ENCODE results near the gene AKR1B1.

AKR1B1 gene

DNA sequence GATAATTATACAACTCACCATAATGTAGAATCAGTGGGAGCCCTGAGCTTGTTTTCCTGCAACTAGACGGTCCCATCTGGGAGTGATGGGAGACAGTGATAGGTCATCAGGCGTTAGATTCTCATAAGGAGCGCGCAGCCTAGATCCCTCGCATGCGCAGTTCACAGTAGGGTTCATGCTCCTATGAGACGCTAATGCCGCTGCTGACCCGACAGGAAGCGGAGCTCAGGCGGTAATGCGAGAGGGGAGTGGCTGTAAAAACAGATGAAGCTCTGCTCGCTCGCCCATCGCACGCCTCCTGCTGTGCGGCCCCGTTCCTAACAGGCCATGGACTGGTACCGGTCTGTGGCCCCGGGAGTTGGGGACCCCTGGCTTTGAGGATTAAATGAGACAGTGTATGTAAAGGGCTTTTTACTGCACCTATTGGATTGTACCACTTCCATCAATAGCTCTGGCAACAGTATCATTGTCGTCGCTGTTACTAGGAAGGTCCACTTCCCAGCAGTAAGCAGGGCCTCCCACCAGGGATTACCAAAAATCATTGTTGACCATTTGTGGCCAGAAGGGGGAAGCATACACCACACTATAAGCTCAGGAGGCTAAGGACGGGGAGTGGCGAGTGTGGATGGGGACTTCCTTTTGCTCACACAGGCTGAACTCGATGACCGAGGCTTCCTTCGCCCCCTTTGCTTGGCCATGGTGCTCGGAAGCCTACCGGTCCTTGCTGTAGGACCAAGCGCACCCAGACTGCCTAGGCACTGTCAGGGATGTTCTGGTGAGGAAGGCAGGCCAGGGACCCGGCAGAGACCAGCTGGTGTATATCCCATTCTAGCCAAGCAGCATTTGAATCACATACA is 26.4 kb downstream of the AKR1B1 start:
- no peaks in the 10 kb centered on the region for H3K36me3 Mint-ChIP-seq (ENCODE audit: low read depth)
- intact Hi-C loops (cut with micrococcal nuclease): loop anchor here (1.0 to 10.0 kb wide), 3 partner anchors 81 to 174 kb away; partner anchors contain the start of gene AKR1B15
- H3K9me3 Mint-ChIP-seq: no peaks in the 10 kb centered on the region

DNA sequence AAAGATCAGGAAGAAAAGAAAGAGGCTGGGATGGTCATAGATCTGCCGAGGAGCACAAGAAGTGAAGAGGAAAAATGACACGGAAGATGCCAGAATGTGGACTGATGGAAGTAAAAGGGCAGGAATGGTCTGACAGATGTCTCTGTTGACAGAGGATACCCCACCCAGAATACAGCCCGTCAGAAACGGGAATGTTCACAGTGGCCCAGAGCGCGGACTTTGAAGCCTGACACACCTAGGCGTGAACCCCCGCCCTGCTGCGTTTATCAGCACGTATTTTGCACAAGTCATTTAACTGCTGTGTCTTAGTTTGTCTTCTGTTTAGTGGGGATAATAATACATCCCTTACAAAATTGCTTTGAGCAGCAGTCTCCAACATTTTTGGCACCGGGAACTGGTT is 27.1 kb downstream of the AKR1B1 start:
- no peak overlapping the region for H3K27ac Mint-ChIP-seq

More for the DNA sequence above, 26.4 kb downstream of the AKR1B1 start:
- Mint-ChIP-seq H3K27me3 (peaks cover 2% of the 10 kb centered on the region), H3K4me1 (ENCODE audit: low read depth) (peaks cover 27% of the 10 kb centered on the region), H3K4me3 (peak overlapping the region; percentile 70), H3K27ac (peak overlapping the region; percentile 87)

DNA sequence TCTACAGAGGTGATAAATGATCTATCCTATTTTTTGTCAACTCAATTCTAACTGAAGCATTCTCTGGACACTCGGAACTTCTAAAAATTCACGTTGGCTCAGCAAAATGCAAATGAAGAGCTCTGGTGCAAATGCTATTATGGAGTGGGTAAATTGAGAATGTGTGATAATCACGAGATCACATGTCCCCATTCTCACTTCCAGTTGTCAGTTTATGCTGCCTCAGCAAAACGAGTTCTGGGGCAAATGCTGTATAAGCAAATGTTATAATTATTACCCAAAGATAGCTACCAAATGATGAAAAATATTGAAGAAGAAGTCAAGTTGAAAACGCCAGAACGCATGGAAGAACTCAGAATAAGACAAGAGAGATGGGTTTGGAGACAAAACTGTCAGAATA is 29.4 kb downstream of the AKR1B1 start:
- Mint-ChIP-seq H3K4me1 (ENCODE audit: low read depth) (peaks cover 27% of the 10 kb centered on the region), H3K36me3 (ENCODE audit: low read depth) (no peaks in the 10 kb centered on the region), H3K27ac (no peak overlapping the region), H3K4me3 (no peak overlapping the region), H3K9me3 (no peaks in the 10 kb centered on the region), H3K27me3 (peaks cover 2% of the 10 kb centered on the region)
- intact Hi-C loops (cut with micrococcal nuclease): no loop called here

More for the DNA sequence above, 27.1 kb downstream of the AKR1B1 start:
- no peaks in the 10 kb centered on the region for H3K36me3 Mint-ChIP-seq (ENCODE audit: low read depth)
- H3K4me1 Mint-ChIP-seq (ENCODE audit: low read depth): peaks cover 27% of the 10 kb centered on the region
- H3K27me3 Mint-ChIP-seq: peaks cover 2% of the 10 kb centered on the region
- H3K9me3 Mint-ChIP-seq: no peaks in the 10 kb centered on the region
- peak overlapping the region; percentile 37 for H3K4me3 Mint-ChIP-seq
- intact Hi-C loops (cut with micrococcal nuclease): loop anchor here (1.0 to 10.0 kb wide), 3 partner anchors 81 to 174 kb away; partner anchors contain the start of gene AKR1B15

DNA sequence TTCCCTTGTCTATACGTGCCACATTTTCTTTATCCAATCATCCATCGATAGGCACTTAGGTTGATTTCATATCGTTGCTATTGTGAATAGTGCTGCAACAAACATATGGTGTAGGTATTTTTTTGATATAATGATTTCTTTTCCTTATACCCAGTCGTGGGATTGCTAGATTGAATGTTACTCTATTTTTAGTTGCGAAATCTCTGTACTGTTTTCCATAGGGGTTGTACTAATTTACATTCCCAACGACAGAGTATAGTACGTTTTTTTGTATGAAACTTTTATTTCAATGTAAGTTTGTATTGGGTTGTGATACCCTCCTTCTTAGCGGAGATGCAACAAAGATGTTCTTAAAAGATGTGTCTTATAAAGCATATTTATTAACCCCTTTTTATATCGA is 30.0 kb downstream of the AKR1B1 start:
- H3K4me1 Mint-ChIP-seq (ENCODE audit: low read depth): peaks cover 27% of the 10 kb centered on the region
- intact Hi-C loops (cut with micrococcal nuclease): no loop called here

DNA sequence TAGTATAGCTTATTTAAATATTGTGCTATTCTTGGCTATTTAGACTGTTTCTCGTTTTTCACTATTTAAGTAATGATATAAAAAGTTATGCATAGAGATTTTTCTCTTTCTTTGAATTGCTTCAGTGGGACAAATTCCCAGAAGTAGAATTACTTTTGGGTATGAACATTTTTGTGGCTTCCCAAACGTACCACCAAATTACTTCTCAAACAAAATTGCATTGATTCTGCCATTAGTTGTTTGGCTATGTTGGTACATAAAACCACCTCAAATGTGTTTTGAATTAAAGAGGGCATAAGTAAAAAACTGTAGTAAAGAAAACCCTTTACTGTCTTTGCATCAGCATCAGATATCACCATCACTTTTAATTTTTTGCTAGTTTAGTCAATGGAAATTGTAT is 31.0 kb downstream of the AKR1B1 start:
- no peak overlapping the region for H3K4me3 Mint-ChIP-seq
- no peaks in the 10 kb centered on the region for H3K9me3 Mint-ChIP-seq
- H3K27me3 Mint-ChIP-seq: peaks cover 3% of the 10 kb centered on the region

More for the DNA sequence above, 30.0 kb downstream of the AKR1B1 start:
- no peak overlapping the region for H3K4me3 Mint-ChIP-seq
- peaks cover 2% of the 10 kb centered on the region for H3K27me3 Mint-ChIP-seq
- no peaks in the 10 kb centered on the region for H3K9me3 Mint-ChIP-seq
- no peaks in the 10 kb centered on the region for H3K36me3 Mint-ChIP-seq (ENCODE audit: low read depth)
- H3K27ac Mint-ChIP-seq: no peak overlapping the region

DNA sequence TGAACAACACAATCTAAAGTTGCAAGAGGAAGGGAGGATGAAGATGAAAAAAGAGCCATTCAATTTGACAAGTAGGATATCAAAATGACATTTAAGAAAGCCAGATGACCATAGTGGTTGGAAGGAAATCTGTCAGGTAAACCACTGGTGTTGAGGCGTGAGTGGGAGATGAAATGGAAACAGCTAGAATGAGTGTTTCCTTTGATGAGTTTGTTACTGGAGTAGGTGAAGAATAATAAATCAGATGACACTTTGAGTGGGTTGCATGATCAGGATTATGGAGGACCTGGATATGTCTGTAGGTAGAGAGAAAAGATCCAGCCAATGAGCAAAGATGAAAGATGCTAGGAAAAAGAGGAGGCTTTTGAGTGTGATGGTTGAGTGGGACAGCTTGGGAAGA is 33.1 kb downstream of the AKR1B1 start:
- no peaks in the 10 kb centered on the region for H3K9me3 Mint-ChIP-seq
- no peaks in the 10 kb centered on the region for H3K36me3 Mint-ChIP-seq (ENCODE audit: low read depth)
- H3K27ac Mint-ChIP-seq: no peak overlapping the region
- no peak overlapping the region for H3K4me3 Mint-ChIP-seq
- H3K27me3 Mint-ChIP-seq: peaks cover 1% of the 10 kb centered on the region
- intact Hi-C loops (cut with micrococcal nuclease): no loop called here
- H3K4me1 Mint-ChIP-seq (ENCODE audit: low read depth): peaks cover 7% of the 10 kb centered on the region

More for the DNA sequence above, 31.0 kb downstream of the AKR1B1 start:
- peaks cover 21% of the 10 kb centered on the region for H3K4me1 Mint-ChIP-seq (ENCODE audit: low read depth)
- no peak overlapping the region for H3K27ac Mint-ChIP-seq
- intact Hi-C loops (cut with micrococcal nuclease): no loop called here
- H3K36me3 Mint-ChIP-seq (ENCODE audit: low read depth): no peaks in the 10 kb centered on the region

DNA sequence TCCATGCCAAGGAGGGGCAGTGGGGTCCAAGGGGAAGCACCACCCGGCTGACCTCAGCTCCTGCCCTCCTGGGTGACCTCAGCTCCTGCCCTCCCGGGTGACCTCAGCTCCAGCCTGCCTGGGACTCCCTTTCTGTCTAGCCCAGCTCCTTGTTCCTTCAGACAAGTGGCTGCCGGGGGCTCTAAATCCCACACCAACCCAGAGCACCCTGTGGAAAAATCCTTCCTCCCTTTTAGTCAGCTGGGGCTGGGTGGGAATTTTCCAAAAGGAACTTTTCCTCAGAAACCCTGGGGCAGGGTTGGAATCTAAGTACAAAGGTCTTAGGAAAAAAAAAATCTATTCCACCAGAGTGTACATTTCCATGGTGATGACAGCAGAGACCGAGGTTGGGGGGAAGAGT is 36.3 kb downstream of the AKR1B1 start:
- Mint-ChIP-seq H3K9me3 (no peaks in the 10 kb centered on the region), H3K27me3 (peaks cover 1% of the 10 kb centered on the region), H3K27ac (no peak overlapping the region), H3K4me3 (no peak overlapping the region), H3K36me3 (ENCODE audit: low read depth) (no peaks in the 10 kb centered on the region), H3K4me1 (ENCODE audit: low read depth) (no peaks in the 10 kb centered on the region)
- intact Hi-C loops (cut with micrococcal nuclease): no loop called here

DNA sequence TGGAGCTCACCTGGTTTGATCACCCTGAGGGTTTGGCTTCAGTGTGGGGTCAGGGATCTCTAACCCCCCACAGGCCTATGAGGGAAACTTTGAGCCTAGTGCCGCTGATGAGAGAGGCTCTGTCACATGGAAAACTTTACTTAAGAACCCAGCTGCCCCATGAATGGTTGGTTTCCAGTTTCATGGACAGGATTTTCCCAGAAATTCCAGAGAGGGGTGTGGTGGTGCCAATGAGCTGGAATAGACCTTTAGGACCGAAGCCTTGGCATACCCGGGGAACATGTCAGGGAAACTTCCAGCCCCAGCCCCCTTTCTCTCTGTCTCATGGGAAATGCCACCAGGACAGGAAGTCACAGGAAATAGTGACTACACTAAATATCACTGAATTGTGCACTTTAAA is 36.9 kb downstream of the AKR1B1 start:
- H3K4me1 Mint-ChIP-seq (ENCODE audit: low read depth): no peaks in the 10 kb centered on the region
- H3K9me3 Mint-ChIP-seq: no peaks in the 10 kb centered on the region
- H3K27ac Mint-ChIP-seq: no peak overlapping the region
- intact Hi-C loops (cut with micrococcal nuclease): no loop called here
- no peak overlapping the region for H3K4me3 Mint-ChIP-seq
- no peaks in the 10 kb centered on the region for H3K36me3 Mint-ChIP-seq (ENCODE audit: low read depth)
- peaks cover 1% of the 10 kb centered on the region for H3K27me3 Mint-ChIP-seq

DNA sequence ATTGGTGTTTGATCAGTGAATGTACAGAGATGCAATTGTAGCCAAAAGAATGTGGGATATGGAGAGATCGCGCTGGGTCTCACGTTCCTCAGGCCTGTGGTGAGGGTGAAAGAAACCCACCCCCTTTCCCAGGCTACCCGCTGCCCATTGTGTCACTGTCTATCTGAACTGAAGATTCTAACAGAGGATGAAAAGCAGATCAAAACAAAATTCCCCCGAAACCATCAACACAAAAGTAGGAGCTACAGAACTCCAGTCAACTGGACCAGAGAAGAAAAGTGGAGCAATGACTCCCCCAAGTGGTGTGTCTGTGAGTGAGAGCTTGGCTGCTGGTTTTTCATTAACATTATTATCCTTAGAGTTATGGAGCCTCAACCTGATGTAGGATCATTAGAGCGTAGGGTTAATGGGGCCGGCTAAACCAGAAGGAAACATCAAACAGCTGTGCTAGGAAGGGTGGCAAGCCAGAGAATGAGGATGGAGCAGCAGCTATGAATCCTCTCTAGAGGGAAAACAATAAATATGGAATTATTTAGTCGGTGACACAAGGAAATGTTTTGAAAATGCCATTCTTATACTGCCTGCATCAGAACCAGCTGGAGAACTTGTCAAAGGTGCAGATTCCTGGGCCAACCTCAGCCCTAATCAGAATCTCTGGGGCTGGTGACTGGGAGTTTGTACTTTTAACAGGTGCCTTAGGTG is 38.3 kb downstream of the AKR1B1 start:
- Mint-ChIP-seq H3K4me1 (ENCODE audit: low read depth) (no peaks in the 10 kb centered on the region), H3K4me3 (no peak overlapping the region), H3K9me3 (no peaks in the 10 kb centered on the region), H3K27ac (no peak overlapping the region), H3K27me3 (peaks cover 1% of the 10 kb centered on the region), H3K36me3 (ENCODE audit: low read depth) (no peaks in the 10 kb centered on the region)
- intact Hi-C loops (cut with micrococcal nuclease): no loop called here

DNA sequence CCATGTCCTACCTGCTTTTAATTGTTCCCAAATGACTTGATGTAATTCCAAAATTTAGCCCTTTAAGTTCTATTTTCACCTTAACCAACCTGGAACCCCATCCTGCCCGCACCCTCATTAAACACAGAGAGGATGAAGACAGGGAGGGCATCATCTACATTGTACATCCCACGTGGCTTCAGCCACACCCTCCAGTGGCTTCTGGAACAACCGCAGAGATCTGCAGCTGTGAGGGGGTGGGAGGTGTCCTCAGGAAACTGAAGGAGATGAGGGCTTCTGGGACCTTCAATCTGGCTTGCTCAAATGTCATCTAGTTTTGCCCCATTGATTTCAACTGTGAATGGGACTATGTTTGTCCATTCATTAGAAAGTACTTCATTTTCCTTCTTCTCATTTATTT is 39.0 kb downstream of the AKR1B1 start:
- Mint-ChIP-seq H3K4me1 (ENCODE audit: low read depth) (no peaks in the 10 kb centered on the region), H3K27me3 (peaks cover 1% of the 10 kb centered on the region), H3K4me3 (no peak overlapping the region), H3K9me3 (no peaks in the 10 kb centered on the region), H3K27ac (no peak overlapping the region), H3K36me3 (ENCODE audit: low read depth) (no peaks in the 10 kb centered on the region)
- intact Hi-C loops (cut with micrococcal nuclease): no loop called here

DNA sequence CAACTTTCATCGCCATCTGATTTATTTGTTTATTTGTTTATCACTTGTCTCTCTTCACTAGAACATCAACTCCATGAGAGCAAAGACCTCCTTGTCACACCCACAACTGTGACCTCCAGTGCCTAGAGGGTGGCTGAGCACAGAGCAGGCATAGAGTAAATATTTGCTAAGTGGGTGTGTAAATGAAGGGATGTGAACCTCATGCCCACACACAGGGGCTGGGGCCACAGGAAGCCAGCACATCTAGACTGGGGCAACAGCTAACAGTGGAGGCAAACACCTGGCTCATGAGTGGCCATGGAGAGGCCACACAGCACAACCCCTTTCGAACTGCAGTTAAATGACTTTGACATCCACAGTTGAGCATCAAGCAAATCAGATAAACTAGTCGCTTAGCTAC is 39.8 kb downstream of the AKR1B1 start:
- Mint-ChIP-seq H3K27ac (no peak overlapping the region), H3K4me3 (no peak overlapping the region), H3K27me3 (peaks cover 1% of the 10 kb centered on the region), H3K36me3 (ENCODE audit: low read depth) (no peaks in the 10 kb centered on the region), H3K4me1 (ENCODE audit: low read depth) (no peaks in the 10 kb centered on the region), H3K9me3 (no peaks in the 10 kb centered on the region)
- intact Hi-C loops (cut with micrococcal nuclease): no loop called here

DNA sequence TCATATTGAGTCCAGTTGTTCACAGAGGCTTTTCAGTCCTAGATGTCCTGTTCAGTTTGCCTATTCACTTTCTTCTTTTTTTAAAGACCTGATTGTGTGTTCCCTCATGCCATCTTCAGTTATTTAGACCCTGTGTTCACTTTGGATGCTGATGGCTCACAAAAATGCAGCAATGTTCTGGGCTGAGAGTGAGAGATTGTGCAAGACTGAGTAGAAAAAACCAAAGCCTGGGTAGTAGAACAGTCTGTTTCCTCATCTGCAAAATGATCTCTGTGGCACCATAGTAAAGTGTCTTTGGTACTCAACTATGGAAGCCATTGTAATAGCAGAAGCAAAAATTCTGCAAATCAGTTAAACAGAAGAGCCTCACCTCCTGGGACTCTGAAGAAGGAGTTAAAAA is 43.2 kb downstream of the AKR1B1 start:
- intact Hi-C loops (cut with micrococcal nuclease): no loop called here
- Mint-ChIP-seq H3K36me3 (ENCODE audit: low read depth) (no peaks in the 10 kb centered on the region), H3K27me3 (no peaks in the 10 kb centered on the region), H3K27ac (no peak overlapping the region), H3K9me3 (no peaks in the 10 kb centered on the region), H3K4me3 (no peak overlapping the region), H3K4me1 (ENCODE audit: low read depth) (no peaks in the 10 kb centered on the region)

DNA sequence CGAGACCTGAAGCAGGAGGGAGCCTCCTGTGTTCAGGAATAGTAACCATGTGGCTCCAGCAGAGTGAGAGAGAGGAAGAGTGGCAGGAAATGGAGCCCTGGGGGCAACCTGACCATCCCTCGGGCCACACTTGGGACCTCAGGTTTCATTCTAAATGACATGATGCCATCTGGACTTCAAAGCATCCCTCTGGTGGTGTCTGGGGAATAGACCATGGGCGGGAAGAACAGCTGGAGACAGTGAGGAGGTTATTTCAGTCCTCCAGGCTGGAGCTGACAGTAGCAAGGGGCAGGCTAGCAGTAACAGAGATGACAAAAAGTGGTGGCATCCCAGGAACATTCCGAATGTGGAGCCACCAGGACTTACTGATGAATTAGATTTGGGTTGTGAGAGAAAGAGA is 44.8 kb downstream of the AKR1B1 start:
- H3K4me1 Mint-ChIP-seq (ENCODE audit: low read depth): no peaks in the 10 kb centered on the region
- H3K36me3 Mint-ChIP-seq (ENCODE audit: low read depth): no peaks in the 10 kb centered on the region
- intact Hi-C loops (cut with micrococcal nuclease): no loop called here
- no peak overlapping the region for H3K4me3 Mint-ChIP-seq
- H3K9me3 Mint-ChIP-seq: no peaks in the 10 kb centered on the region
- no peak overlapping the region for H3K27ac Mint-ChIP-seq
- no peaks in the 10 kb centered on the region for H3K27me3 Mint-ChIP-seq

DNA sequence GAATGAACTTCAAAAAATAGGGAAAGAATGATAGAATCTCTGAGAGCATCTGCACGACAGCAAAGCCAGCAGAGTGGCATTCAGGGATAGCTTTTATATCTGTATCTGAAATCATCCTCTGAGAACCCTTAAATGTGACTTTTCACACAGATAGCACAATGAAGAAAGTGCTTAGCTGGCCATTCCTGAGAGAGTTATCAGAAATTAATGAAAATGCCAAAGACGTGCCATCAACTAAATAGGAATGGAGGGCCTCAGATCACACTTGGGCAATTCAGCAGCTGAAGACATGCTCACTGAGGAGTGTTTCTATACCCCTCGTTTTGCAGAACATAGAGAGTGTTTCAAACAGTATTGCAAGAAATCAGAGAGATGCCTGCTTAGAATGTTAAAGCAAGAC is 51.6 kb downstream of the AKR1B1 start:
- H3K4me3 Mint-ChIP-seq: no peak overlapping the region
- H3K4me1 Mint-ChIP-seq (ENCODE audit: low read depth): no peaks in the 10 kb centered on the region
- H3K36me3 Mint-ChIP-seq (ENCODE audit: low read depth): no peaks in the 10 kb centered on the region
- peaks cover 12% of the 10 kb centered on the region for H3K27me3 Mint-ChIP-seq
- H3K9me3 Mint-ChIP-seq: no peaks in the 10 kb centered on the region
- no peak overlapping the region for H3K27ac Mint-ChIP-seq
- intact Hi-C loops (cut with micrococcal nuclease): no loop called here

Data from dendritic cell treated with granulocyte-macrophage colony-stimulating factor and Interleukin-4, amounts not matched to agents 40 ng/mL and 50 ng/mL, for 4 days (primary cell).